PC-3 (cell line): ENCODE data around the gene TFEC.

Experiments used
- CTCF ChIP-seq: fragments of 300-600 bp; sonication (generic); conservative IDR thresholded peaks from 2 replicates; pipeline ENCODE4 v1.5.1; 2017; ENCODE audit warnings: antibody characterized with exemption, low read depth, mild to moderate bottlenecking, low read length
- EZH2 ChIP-seq: fragments of 300-600 bp; sonication (generic); IDR thresholded peaks from one replicate; pipeline ENCODE4 v1.6.1; 2017; ENCODE audit warnings: antibody characterized with exemption, mild to moderate bottlenecking, low read length; ENCODE audit not compliant: unreplicated experiment
- EZH2phosphoT487 ChIP-seq: fragments of 300-600 bp; sonication (generic); IDR thresholded peaks from 2 replicates; pipeline ENCODE4 v1.6.1; 2018; ENCODE audit warnings: mild to moderate bottlenecking, antibody characterized with exemption, low read length, borderline replicate concordance

- TF ChIP-seq CTCF, result no peak
- no peak for TF ChIP-seq EZH2phosphoT487
- TF ChIP-seq EZH2, result no peak
Observed at GRCh38 chr7:116041615-116042014, 11.1 kb upstream of the TFEC start.
